Renal cortical epithelial cell (primary cell): ENCODE measurements around the gene VSIG2. TPM values are rescaled to one million over a fixed set of nuclear protein-coding genes. Genes with fewer than 3 reads are reported as not detected.
"Not testable (repeated sequence)": the region's sequence is repeated elsewhere in the genome, so short reads cannot be mapped to it uniquely, and the experiment has no call there.

ENCODE experiments used
- DNase-seq: peaks from one replicate; pipeline ENCODE4 v3.0.0-alpha.2; 2011; ENCODE audit warnings: low read depth
- total RNA-seq: library from RNA; depleted of rRNA; stranded (reverse); fragments of >200 nt; gene quantifications from 2 replicates; pipeline ENCODE4 v1.2.3, GENCODE V29; 2014

Gene VSIG2, protein sequence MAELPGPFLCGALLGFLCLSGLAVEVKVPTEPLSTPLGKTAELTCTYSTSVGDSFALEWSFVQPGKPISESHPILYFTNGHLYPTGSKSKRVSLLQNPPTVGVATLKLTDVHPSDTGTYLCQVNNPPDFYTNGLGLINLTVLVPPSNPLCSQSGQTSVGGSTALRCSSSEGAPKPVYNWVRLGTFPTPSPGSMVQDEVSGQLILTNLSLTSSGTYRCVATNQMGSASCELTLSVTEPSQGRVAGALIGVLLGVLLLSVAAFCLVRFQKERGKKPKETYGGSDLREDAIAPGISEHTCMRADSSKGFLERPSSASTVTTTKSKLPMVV
- total RNA-seq = 0.10 TPM in 1 of 2 replicates, not detected in the other

DNA sequence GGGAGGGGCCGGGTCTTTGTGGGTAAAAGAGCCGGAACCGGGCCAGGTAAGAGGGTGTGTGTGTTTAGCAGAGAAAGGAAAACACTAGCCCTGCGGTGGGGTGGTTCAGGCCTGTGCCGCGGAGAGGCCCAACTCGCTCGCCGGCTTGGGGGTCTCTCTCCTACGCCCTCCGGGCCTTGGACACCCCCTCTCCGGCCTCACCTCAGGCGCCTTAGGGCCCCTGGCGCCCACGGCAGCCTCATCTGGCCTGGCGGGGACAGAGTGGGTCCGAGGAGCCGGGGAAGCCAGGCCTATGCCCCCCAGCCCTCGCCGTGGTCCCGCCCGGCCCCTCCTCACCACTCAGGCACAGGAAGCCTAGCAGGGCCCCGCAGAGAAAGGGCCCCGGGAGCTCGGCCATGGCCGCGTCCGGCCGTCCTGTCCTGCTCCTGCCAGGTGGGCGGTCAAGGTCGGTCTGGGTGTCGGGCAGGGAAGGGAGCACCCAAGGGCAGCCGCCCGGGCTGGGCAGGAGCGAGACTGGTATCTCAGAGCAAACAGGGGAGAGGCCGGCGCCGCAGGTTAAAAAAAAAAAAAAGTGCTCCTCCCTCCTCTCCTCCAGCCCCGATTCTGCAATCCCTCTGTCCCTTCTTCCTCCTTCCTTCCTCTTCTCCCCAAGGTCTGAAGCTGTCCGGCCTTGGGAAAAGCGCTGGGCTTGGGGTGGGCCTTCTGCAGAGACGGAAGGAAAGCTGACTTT, at the start of gene VSIG2:
Gene VSIG2, minus strand, starts transcription at position 515 of the 730 bp plus-strand sequence. Its CDS starts 118 bp downstream, at position 397.
- DNase-seq = no peak

DNA sequence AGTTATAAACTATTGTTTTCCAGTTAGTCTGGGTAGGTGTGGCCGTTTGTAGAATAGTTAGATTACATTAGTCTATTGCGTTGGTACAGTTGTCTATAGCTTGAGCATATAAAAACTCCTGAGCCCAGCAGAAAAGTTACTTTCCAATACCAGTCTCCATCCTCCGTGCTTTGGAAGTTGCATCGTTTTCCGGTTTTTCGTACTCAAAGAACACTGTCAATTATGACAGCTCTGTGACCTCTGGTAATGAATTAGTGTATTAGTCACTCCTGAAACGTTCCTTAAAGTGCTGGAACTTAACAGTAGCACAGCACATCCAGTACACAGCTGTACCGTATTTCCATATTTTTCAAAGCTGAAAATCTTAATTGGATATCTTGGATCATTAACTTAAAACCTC, 49.0 kb upstream of the VSIG2 start:
- peak; percentile 64 for DNase-seq

DNA sequence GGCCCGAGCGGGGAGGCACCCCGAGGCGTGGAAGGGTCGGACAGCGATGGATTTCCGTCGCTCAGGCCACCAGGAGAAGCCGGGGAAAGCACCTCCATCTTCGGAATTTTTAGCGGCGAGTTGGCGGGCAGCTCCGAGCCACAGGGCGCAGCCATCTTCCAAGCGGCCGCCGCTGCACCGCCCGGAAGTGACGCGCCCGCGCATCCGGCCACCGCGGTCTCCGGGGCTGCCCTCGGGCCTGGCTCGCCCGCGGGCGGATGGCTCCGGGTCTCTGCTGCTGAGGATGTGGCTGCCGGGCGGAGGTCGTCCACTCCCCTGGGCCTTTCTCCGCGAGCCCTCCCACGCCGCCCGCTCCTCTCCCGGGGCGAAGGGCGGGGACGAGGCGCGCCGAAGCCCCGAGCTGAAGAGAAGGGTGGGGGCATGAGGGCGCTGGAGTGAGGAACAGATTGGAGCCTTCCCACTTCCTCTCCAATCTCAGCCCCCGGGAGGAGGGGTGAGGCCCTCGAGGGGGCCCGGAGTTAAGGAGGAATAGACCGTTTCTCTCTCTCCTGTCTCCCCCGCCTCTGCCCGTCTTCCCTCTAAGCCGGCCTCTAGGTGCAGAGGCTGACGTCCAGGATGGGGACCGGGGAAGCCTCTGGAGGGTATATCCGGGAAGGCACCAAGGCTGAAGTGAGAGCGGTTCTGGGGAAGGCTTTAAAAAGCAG, 48.3 kb upstream of the VSIG2 start, which contains the start of gene MSANTD2:
Gene MSANTD2, minus strand, starts transcription at position 181 of the 704 bp plus-strand sequence. Its CDS starts 26 bp downstream, at position 155.
- peak; percentile 16 for DNase-seq

DNA sequence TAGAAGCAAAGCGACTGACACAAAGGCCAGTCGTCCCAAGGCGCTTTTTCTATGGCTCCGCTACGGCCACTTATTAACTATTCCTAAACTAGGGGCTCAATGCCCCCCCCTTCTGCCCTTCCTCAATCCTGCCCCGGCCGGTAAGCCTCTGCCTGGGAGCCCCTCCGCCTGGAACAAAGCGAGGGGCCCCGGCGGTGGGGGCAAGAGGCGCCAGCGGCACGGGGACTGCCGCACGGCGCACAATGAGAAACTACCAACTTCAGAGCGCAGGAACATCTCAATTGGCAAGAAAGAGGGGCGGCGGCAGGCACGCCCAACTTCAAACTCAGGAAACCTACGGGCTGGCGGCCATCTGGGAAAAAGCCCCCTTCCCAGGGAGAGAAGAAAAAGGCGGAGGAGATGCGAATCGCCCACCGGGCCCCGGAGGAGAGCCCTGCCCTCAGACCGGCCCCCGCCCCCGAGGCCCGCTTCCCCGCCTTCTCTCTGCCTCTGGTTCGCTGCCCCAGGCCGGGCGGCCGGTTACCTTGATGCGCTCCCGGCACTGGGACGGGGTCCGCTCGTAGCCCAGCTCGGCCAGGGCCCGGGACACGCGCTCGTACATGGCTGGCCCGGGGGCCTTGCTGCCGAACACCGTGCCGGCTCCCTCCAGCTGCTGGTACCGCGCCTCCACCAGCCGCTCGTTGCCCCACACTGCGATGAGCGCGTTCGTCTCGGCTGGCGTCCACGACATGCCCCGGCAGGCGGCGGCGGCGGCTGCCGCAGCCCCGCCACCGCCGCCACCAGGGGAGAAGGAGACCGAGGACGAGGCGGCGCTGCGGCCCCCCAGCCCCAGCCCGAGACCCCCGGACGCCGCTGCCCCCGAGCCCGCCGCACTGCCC, 47.5 kb upstream of the VSIG2 start:
- DNase-seq = no peak

DNA sequence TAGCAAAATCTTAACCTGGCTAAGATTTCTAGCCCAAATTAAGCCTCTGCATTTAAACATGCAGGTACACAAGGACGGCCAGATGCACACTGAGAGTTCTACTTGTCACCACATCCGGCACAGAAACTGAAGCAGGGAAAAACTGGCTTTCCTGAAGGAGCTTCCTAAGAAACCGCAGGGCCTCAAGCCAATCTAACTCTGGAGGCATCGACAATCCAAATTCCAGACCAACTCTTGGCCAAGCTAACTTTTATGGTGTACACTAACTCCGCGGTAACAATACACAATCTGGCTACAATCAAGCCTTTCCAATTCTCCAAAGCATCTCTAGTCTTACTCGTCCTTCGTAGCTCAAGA, 46.9 kb upstream of the VSIG2 start:
- DNase-seq = peak; percentile 65

DNA sequence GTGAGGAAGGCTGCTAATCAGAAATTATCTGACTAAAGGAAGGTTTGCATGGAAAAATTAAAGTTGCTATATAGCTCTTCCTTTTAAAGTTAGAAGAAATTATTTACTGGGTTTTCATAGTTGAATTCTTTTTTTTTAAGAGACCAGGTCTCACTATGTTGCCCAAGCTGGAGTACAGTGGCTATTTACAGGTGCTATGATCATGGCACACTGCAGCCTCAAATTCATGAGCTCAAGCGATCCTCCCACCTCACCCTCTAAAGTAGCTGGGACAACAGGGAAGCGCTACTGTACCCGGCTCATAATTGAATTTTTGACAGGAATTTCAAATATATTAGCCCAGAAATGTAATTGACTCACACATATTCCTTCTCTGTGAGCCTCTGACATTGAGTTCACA, 44.3 kb upstream of the VSIG2 start:
- DNase-seq = no peak

DNA sequence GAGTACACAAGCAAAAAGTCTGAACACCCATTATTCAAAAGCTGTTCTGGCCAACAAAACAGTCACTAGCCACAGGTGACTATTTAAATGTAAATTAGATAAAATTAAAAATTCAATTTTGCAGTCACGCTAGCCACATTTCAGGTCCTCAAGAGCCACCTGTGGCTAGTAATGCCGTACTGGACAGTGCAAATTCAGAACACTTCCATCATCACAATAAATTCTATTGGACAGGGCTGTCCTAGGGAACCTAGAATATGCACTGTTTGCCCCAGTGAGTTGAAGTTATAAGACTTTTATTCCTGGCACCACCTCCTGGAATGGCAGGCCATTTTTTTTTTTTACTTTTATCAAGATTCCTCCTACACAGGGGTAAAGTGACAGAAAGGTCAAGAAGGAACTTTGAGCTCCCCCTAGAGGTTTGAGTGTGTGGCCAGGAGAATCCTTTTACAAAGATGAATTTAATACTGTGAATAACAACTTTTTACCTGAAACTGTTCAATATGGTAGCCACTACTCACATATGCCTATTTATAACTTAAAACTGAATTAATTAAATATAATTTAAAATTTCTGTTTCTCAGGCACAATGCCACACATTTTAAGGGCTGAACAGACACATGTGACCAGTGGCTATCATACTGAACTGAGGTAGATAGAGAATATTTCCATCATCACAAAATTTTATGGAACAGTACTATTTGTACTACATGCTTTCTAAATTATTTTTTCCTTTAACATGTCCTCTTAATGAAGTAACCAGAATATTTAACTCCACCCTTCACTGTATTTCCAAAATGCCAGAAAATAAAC, 41.6 kb upstream of the VSIG2 start:
- DNase-seq = peak; percentile 65

DNA sequence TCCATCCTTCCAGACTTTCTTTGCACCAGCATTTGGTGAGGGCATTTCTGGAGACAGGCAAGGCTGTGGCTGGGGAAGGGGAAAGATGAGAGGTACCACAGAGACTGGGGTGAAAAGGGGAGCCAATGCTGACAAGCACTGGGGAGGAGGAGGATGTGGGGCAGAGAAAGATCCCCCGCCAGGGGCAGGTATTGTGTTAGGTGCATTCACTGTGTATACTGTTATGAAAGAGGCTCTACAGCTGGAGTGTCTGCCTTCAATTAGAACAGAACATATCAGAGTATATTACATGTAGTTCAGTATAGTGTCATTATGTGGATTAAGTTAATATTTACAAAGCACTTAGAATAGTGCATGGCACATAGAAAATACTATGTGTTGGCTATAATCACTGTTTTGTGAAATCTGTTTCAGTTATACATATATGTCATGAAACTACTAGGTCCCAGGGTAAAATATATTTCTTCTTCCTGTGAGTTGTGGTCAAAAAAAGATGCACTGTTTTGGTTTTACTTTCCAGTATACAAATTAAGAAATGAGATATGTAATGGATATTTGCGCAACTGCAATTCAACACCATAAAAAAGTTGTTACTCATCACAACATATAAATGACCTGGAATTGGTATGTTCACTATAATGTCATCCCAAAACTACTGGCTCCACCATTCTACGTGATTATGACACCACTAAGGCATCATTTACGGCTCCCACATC, 39.7 kb upstream of the VSIG2 start:
- DNase-seq = no peak

DNA sequence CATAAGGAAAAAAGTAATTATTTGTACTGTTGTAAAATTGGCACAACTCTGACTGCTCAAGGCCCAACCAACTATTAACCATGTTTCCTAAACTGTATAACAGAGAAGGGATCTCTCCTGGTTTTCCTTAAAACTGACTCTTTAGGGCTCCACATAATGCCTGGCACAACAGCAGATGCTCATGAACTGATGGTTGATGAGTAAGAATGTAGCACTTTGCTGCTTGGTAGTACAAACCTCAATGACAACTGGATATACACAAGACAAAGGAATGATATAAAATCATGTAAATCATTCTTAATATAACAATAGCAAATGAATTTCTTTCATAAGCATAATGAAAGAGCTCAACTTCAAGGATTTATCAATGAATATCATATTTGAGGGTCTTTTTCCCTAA, 36.5 kb upstream of the VSIG2 start:
- peak; percentile 8 for DNase-seq

DNA sequence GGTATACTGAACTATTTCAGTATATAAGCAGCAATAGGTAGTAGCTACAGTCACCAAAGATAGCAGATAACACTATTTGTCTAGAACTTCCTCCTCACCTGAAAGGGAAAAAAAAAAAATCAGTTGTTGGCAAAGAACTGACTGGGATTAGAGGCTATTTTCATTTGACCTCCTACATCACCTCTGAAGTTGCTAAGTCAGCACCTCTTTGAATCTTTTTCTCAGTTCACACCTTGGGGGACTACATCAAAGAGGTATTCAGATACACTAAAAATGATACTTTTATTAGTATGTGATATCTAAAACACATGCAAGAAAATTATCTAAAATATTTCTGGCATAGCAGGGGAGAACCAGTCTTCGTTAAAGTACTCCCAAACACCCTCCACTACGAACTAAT, 32.0 kb upstream of the VSIG2 start:
- no peak for DNase-seq

DNA sequence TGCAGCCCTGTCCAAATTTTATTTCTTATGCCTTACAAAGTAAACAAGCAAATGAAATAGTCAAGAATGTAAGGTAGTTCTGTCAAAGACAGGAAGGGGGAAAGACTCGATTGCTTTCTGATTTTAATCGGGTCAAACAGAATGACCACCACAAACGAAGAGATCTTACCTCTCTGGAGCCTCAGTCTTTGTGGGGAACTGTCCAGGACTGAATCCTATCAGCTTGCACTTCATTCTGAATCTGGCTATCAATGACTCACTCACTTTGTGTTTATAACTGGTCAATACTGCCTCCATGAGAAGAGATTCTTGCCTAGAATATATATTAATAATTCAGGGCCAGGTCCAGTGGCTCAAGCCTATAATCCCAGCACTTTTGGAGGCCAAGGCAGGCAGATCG, 30.9 kb upstream of the VSIG2 start:
- DNase-seq = no peak

DNA sequence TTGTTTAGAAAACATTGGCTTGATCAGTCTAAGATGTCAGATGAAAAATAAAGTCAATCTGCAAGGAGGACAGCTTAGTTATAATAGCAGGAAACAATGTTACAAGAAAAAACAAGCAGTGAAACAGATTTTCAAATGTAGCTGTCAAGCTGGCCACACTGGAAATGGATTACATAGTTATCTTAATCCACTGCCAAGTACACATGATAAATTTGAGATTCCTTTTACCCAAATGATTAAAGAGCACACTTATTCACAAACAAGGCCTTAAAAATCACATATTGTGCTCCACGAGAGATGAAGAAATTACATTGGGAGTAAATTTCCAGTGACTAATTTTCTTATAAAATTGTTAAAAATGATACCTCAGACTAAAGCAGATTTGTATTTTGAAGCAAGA, 27.5 kb upstream of the VSIG2 start:
- DNase-seq = no peak

DNA sequence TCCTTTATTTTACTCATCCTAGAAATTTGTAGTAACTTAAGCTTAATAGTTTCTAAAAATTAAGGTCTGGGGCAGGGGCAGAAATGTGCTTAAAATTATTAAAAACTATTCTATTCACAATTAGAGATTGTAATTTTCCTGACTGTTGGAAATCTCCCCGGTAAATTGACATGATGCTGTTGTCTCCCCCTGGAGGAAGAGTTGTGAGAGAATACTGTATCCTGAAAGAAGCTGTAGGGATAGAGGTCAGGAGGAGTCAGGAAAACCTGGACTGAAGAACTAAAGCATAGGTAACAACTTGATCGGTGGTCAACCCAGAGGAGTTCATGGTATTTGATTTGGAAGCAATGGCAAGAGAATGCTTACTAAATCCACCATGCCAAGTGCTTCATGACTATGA, 26.2 kb upstream of the VSIG2 start:
- DNase-seq = peak; percentile 16

DNA sequence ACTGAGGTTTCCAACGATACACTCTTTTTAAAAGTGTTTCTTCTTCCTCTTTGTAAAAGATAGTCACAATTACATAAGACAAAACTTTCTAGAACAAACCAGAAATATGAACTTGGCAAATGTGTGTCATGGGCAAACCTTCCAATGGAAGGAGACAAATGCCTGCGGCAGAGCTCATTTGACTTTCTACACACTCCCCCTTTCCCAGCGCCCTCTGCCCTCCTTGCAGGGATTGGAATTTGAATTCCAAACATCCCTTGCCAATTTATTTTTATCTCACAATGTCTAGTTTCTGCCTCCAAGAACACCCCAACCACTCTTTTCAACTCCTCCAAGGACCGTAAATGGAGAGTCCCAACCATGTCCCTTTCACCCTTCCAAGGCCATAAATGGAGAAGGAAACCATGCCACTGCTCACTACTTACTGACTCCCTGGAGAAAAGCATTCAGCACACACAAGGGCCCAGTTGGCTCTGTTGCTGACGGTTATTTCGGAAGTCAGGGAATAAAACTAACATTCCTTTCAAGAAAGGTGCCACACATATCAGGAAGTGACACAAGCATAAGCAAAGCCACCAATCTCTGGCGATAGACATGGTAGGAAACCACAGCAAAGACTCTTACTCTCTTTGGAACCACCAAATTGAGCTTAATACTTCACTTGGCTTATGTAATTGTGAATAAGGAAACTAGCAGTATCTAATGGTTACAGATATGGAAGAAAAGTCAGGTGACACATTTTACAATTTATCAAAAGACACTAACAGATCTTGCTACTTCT, 25.0 kb upstream of the VSIG2 start:
- no peak for DNase-seq

DNA sequence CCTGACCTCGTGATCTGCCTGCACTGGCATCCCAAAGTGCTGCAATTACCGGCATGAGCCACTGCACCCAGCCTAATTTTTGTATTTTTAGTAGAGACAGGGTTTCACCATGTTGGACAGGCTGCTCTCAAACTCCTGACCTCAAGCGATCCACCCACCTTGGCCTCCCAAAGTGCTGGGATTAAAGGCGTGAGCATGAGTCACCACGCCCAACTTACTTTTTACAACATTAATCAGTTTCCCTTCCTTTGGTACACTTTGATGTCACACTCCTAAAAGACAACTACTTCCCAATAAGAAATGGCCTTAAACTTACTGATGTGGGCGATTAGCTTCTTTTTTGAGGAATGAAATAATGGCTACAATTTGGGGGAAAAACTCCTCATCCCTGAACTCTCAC, 18.9 kb upstream of the VSIG2 start:
- not testable (repeated sequence) for DNase-seq

DNA sequence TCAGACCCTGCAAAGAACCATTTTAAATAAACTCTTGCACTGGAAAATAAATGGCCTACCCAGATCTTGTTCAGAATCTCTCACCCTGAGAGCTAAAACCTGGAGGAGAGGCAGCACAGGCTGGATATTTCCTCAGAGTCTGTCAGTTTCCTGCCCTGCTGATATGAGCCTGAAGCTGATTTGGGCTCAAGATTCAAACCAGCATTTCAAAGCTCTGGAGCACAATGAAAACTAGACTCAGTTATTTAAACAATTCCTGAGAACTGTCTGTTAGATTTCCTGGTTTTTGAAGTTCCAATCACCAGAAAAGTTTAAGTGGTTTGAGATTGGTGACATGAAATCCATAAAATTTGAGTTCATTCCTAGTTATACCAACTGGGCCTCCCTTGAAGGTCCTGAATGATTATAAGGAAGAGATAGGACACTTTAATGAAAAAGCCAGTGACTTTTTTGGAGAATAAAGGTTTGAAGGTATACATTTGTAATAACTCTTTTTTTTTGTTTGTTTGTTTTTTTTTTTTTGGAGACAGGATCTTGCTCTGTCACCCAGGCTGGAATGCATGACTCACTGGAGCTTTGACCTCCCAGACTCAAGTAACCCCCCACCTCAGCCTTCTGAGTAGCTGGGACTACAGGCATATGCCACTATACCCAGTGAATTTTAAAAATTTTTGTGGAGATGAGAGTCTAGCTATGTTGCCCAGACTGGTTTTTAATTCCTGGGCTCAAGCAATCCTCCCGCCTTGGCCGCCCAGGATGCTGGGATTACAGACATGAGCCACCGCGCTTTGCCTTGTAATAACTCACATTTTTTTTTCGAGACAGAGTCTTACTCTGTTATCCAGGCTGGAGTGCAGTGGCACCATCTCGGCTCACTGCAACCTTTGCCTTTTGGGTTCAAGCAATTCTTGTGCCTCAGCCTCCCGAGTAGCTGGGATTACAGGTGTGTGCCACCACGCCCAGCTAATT, 18.0 kb upstream of the VSIG2 start:
- peak; percentile 77 for DNase-seq

DNA sequence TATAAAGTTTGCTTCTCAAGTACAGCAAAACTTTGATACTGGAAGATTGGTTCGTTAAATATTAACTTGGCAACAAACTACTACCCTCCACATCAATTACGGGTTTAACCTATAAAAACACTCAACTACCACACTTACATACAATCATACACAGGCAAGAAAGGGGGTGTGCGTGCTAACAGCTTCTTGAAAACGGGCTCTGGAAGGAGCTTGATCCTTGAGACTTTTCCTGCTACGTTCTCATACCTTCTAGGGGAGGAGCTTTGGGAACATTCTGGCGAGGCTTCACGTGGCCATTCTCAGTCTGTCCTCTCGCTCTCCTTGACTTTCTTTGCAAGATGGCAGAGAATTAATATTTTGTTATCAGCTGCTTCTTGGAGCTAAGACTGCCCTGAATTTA, 16.9 kb upstream of the VSIG2 start:
- peak; percentile 64 for DNase-seq

DNA sequence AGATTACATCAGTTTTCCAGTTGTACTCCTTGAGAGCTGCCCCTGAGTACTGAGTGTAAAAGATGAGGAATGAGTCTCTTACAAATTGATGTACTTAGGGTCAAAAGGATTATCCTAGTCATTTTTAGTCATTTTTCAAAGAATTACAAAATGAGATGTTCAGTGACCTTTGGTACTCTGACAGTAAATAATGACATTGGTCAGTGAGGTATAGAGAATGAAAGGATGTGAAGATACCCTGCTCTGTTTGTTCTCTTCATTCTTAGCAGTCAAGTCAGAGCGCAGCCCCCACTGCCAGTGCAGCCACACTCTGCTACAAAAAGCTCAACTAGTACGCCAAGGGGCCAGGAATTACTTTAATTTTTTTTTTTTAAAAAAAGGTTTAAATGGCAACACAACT, 14.1 kb upstream of the VSIG2 start:
- DNase-seq = no peak
